GM18861 (cell line): Measurements from ENCODE around the gene DIO1.
"Not testable (repeated sequence)": the region's sequence is repeated elsewhere in the genome, so short reads cannot be mapped to it uniquely, and the experiment has no call there.

Experiments used
- ATAC-seq: cut with Tn5 transposase; IDR thresholded peaks from one replicate; pipeline ENCODE4 v1.9.1; 2021; ENCODE audit not compliant: unreplicated experiment

The DIO1 gene

GRCh38 chr1:53893999-53894636, at the start of gene DIO1:
Gene DIO1 (plus strand): TSS chr1:53894187. CDS start chr1:53894211, 24 bp downstream.
- no peak for ATAC-seq

GRCh38 chr1:53847980-53848379, 46.0 kb upstream of the DIO1 start:
- no peak for ATAC-seq

DNA sequence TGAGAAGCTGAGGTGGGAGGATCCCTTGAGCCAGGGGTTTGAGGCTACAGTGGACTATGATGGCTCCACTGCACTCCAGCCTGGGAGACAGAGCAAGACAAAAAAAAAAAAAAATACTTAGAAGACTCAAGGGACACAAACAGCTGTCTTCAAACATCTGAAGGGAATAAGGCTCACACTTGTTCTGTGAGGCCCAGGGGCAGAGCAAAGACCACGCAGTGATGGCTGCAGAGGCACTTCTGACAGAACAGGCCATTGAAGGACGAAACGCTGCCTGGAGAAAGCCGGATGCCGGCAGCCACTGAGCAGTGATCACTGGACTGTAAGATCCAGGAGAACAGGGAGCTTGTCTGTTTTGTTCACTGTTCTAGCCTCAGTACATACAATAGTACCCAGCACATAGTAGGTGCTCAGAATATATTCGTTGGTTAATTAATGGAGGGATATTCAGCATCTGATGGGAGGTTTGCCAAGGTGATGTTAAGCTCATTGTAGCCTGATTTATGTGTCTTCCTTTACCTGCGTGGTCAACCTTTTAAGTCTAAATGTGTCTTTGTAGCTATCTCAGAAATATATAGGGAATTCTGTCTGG, 43.8 kb upstream of the DIO1 start:
- no peak for ATAC-seq

- no peak for ATAC-seq
Observed at GRCh38 chr1:53851571-53852285, 42.3 kb upstream of the DIO1 start.

DNA sequence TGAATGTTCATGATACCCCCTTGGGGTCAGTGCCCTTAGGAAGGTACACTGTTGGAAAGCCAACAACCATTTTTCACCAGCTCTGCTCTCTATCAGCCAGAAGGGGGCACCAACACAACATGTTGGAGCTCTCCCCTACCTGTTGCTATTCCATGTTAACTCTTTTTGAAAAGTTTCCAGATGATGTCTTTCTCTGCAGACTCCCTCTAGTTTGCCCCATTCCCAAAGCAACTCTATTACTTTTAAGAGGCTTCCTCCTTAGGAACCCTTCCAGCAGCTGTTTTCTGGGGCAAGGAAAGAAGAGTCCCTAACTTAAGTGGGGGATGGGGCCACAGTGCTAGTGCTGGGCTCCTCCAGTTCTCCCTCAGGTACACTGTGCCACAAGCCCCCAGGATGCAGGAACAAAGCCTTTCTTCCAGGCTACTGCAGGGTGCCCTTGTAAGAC, 33.0 kb upstream of the DIO1 start:
- ATAC-seq = no peak

DNA sequence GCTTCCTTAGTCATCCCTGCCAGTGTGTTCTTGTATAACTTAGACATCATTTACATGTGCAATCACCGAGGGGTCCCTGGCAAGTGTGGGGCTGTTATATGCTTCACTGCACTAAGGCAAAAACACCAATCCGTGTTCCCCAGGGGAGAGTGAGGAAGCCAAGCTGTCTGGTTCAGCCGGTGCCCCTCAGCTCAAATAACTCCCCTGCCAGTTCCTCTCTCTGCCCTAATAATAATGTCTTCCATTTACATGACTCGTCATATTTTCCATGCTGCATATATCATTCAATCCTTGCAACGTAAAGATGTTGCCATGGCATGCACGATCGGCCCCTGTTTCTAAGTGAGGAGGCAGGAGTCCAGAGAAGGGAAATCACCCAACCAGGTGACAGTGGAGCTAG, 31.5 kb upstream of the DIO1 start:
- no peak for ATAC-seq

DNA sequence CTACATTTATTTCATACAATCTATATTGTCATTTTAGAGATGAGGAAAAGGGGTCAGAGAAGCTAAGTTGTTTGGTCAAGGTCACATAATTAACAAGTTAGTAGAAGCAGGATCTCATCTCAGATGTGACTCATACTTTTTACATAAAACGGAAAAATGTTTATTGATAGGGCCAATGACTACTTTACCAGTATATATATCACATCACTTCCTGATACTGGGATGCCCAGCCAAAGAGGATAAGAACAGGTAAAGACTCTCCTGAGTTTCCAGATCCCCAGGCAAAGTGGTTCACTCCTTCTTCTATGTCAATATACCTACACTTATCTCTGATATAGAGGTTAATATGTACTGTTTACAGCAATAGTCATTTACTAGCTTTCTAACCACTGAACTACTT, 25.4 kb upstream of the DIO1 start:
- no peak for ATAC-seq

GRCh38 chr1:53869454-53870117, 24.4 kb upstream of the DIO1 start:
- ATAC-seq = no peak

DNA sequence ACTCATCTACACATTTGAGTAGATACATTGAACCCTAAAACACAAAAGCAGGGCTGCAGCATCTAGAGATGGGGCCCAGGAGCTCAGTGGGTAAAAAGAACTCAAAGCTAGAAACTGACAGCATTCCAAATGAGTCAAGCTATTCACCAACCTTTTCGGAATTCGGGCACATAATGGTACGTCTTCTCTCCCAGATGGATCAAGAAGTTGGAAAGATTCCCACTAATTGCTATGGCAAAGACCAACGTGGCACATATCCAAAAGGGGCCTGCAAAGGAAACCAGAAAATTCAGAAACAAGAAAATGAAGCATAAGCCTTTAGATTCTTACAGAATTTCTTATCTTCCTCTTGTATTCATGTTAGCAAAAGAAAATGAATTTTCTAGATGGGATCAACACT, 22.8 kb upstream of the DIO1 start:
- ATAC-seq = no peak

DNA sequence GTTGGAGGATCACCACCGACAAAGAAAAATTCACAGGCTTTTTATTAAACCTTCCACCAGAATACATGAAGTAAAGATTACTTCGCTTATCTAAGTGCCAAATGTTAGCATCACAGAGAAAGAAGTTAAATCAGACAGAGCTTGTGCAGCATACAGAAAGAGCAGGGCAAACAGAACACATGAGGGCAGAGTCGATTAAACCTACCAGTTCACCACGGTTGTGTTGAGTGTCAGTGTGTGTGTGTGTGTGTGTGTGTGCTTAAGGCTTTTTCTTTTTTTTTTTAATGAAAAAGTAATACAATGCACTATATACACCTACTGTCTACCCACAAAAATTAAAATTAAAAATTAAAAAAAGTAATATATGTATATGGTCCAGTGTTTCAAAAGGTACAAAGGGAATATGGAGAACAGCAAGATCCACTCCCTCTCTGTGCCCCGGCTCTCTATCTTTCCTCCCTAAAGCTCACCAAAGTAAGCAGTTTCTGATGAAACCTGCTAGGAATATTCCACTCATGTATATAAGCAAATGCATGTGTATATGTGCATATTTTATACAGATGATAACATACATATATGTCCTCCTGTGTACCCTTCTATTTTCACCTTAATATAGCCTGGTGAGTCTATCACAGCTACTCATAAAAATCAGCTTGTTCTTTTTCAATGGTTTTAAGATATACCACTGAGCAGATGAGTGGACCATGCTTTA, 22.1 kb upstream of the DIO1 start:
- no peak for ATAC-seq

DNA sequence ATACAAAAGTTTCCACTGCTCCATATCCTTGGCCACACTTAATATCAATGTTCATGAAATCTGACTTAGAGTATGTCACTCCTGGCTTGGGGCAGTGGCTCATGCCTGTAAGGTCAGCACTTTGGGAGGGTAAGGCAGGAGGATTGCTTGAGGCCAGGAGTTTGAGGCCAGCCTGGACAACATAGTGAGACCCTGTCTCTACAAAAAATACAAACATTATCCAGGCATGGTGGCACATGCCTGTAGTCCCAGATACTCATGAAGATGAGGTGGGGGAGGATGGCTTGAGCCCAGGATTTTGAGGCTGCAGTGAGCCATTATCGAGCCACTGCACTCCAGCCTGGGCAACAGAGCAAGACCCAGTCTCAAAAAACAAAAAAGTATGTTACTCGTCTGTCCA, 18.8 kb upstream of the DIO1 start:
- ATAC-seq = not testable (repeated sequence)

DNA sequence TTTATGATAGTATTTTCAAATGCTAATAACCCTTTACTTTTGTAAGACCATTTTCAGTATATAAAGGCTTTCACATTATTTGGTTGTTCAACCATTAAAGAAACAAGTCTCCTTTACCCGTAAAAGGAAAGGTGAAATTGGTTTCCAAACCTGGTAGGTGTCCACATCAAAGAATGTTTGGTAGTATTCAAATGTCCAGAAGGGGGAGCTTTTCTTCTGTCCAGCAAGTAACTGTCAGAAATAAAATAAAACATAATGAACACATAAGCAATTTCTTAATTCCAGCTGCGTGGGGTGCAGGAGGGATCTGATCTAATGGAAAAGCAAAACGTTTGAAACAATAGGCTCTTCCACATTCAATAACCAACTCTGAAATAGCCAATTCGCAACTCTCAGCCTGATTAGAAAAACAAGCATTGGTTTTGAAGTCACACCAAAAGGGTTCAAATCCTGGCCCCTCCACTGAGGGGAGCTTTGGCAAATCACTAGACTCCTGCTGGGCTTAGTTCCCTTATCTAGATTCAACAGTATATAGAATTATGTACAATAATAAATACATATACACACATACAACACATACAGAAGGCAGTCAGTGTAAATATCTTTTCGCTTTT, 15.4 kb upstream of the DIO1 start:
- ATAC-seq = no peak

DNA sequence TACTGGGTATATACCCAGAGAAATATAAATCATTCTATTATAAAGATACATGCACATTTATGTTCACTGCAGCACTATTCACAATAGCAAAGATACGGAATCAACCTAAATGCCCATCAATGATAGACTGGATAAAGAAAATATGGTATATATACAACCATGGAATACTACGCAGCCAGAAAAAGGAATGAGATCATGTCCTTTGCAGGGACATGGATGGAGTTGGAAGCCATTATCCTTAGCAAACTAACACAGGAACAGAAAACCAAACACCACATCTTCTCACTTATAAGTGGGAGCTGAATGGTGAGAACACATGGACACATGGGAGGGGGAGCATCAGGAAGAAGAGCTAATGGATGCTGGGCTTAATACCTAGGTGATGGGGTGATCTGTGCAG, 12.1 kb upstream of the DIO1 start:
- not testable (repeated sequence) for ATAC-seq

GRCh38 chr1:53883600-53883999, 10.4 kb upstream of the DIO1 start:
- not testable (repeated sequence) for ATAC-seq

GRCh38 chr1:53888681-53889080, 5.3 kb upstream of the DIO1 start:
- no peak for ATAC-seq

DNA sequence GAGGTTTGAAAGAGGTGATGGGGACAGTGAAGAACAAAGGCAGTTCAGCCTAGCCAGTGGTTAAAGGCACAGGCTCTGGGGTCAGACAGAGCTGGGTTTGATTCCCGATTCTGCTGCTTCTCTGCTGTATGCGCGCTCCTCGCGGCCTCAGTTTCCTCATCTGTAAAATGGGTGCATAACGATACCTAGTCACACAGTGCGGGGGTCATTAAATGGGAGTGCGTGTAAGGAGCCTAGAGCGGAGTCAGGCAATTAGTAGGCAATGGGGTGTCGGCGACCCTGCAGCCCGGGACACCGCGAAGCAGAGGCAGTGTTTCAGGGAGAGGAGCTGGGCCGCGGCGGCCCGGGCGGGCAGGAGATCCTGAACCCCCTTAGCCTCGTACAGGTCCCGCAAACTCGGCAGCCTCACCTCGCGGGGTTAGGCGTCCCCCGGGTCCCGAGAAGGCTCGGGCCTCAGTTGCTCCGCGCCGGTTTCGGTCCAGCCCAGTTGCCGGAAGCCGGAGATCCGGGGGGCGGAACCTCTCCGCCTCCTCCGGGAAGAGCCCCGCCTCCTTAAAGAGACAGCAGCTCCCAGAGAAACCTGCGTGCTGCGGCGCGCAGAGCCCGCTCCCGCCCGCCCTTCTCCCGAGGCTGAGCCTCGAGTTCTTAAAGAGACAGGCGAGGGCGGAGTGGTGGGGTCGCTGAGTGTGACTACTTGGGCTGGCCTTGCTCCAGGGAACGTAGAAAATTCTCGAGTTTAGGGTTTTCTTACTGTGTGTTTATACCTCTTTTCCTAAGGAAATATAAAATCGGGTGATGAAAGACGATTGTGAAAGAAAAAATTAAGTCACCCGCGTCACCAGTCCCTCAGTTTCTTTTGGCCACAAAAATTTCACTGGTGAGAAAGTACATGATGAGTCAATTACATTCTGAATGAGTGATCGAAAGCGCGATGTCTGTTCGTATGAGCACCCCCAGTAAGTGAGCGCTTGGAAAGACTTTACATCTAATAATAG, 4.4 kb upstream of the DIO1 start, which contains the start of gene YIPF1:
YIPF1 (minus strand) TSS at position 494 of the 995 bp plus-strand sequence. CDS start 860 bp downstream, outside the sequence.
- peak; percentile 81 for ATAC-seq

- ATAC-seq = no peak
Observed at GRCh38 chr1:53890522-53890941, 3.5 kb upstream of the DIO1 start.

DNA sequence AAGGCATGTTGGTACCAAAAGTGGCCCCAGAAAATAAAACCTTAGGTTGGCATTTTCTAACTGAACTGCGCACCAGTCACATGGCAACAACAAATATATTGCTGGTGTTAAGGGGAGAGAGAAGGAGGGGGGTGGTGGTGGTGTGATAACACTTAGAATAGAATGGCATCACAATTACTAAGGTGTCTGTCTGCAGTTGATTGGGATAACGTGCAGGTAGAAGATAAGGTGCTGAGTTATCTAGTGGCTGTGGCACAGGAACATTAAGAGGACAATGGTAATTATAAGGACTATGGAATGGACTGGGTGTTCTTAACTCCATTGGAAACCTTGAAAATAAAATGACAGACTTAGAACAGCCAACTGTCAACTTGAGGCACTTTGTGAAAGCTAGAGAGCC, 3.0 kb upstream of the DIO1 start:
- ATAC-seq = no peak

DNA sequence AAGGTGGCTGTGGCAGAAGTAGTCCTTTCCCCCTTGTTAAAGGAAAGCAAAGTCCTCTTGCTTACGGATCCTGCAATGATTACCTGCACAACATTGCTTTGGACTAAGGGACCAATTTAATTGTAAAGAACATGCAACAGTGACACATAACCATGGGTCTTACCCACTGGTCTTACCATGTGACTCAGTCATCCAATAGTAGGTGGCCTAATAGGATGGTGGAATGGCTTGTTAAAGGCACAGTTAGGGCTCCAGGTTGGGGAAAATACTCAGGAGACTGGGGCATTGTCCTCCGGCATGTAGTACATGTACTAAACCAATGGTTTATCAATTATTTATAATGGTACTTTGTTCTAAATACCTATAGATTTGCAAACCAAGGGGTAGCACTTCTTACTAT, 2.3 kb upstream of the DIO1 start:
- ATAC-seq = no peak
